ENCODE data around the gene INTS1. TPM values are rescaled to one million over a fixed set of nuclear protein-coding genes. Genes with fewer than 3 reads are reported as not detected.

INTS1 gene
- total and polyA plus RNA-seq, 2 of the 4 experiments (the other 2 are of a cell fraction): 9.3 to 40.1 TPM

DNA sequence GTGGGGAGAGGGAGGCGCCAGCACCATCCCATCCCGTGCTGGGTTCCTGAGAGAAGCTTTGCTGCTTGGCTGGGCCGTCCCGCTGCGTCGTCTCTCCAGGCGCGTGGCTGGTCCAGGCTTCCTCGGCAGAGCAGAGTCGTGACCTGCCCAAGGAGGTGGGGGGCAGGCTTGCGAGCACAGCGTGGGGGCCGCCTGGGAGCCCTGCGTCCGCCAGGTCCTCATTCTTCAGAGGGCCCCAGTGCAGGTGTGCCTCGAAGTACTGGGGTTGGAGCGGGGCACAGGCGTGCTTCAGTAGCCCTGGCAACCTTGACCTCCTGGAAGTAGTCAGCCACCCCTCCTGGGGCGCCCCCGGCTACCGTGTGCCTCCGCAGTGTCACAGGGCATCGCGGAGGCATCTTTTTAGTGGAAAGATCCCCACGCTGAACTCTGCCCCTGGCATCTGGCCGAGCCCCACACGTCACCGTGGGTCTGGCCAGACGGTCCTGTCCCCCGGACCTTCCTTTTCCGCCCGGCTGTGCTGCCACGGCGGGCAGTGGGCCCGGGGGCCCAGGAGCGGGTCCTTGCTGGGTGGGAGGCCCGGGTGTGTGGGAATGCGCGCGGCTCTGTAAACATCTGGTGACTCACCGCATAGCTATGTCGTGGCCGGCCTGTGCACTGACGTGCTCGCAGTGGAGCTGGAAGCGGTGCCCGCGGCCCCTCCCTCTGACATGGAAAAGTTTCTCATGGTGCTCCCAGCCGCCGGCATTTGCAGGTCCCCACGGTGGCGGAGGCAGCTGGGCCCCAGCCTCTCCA is 32.8 kb upstream of the INTS1 start (continued):
- TF ChIP-seq SMC3 (IDR thresholded peaks at IDR 0.05; ENCODE audit: low read depth, low read length) (no peak; the same call in 1 of the 2 replicates), MAZ (IDR thresholded peaks at IDR 0.05; ENCODE audit: borderline replicate concordance, low read depth, low read length) (peak; percentile 76; the same call in 1 of the 2 replicates)

DNA sequence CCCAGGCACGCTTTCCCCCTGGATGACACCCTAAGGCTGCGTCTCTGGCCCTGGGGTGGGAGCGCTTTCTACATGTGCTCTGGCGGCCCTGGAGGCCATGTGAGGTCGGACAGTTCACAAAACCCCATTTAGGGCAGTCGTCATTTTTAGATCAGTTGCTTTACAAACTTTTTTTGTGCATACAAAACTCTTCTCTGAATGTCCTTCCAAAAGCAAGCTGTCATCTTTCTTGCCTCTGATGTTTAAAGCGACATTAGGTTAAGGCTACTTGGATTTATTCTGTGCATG is 32.2 kb upstream of the INTS1 start:
- Histone ChIP-seq H3K56ac (ENCODE audit: extremely low read depth, insufficient read depth, low read length) (peak overlapping the region; percentile 86), H2BK15ac (ENCODE audit: low read depth, low read length) (peak overlapping the region; percentile 94; the same call in 2 of the 3 replicates), H3K36me3 (ENCODE audit: control insufficient read depth, insufficient read depth, low read length) (peaks cover 23% of the 10 kb centered on the region), H2BK20ac (ENCODE audit: low read depth, low read length) (peak overlapping the region; percentile 55), H3K27ac (ENCODE audit: insufficient read depth, low read length) (peak overlapping the region; percentile 81), H2AK9ac (replicated peaks; ENCODE audit: low read depth, low read length, poor library complexity) (peak overlapping the region; percentile 100), H4K5ac (ENCODE audit: low read depth, low read length) (peak overlapping the region; percentile 51), H3K14ac (replicated peaks; ENCODE audit: low read depth, low read length) (peak overlapping the region; percentile 81), H3K9ac (ENCODE audit: low read depth, low read length) (peak overlapping the region; percentile 45), H3K9me1 (ENCODE audit: insufficient read depth, low read length) (peaks cover 13% of the 10 kb centered on the region), H4K91ac (ENCODE audit: insufficient read depth, low read depth, low read length) (peak overlapping the region; percentile 95), H3K79me1 (ENCODE audit: low read depth in 1 of 2, low read length in 2 of 2) (peaks cover 0 to 67% of the 10 kb centered on the region in 2 experiments; a peak in 3 of 4 replicates), H3K23ac (ENCODE audit: low read depth, low read length) (peak overlapping the region; percentile 85), H2BK120ac (ENCODE audit: low read depth, low read length) (peak overlapping the region; percentile 94), H3K9me3 (ENCODE audit: control insufficient read depth, insufficient read depth, low read length) (no peaks in the 10 kb centered on the region), H3K4ac (ENCODE audit: low read depth, low read length) (peak overlapping the region; percentile 97), H3K4me1 (ENCODE audit: control insufficient read depth, insufficient read depth, low read length) (peaks cover 41% of the 10 kb centered on the region), H2AFZ (replicated peaks; ENCODE audit: low read length, poor library complexity) (peak overlapping the region; percentile 88), H3K4me3 (ENCODE audit: insufficient read depth, low read depth, low read length) (no peak overlapping the region), H2AK5ac (ENCODE audit: low read depth, low read length) (peak overlapping the region; percentile 92), H3K4me2 (ENCODE audit: low read depth, low read length) (peak overlapping the region; percentile 30), H4K20me1 (ENCODE audit: insufficient read depth, low read length) (peaks cover 51% of the 10 kb centered on the region), H4K8ac (ENCODE audit: low read depth in 2 of 2, low read length in 2 of 2) (peak overlapping the region; percentile 78 to 83), H3K27me3 (ENCODE audit: control insufficient read depth, insufficient read depth, low read length) (no peaks in the 10 kb centered on the region), H3K18ac (ENCODE audit: low read depth, low read length) (peak overlapping the region; percentile 83), H2BK5ac (ENCODE audit: low read depth, low read length, poor library complexity, severe bottlenecking) (peak overlapping the region; percentile 98)
- ATAC-seq (ENCODE audit: low read depth) (no peak), DNase-seq (no peak)
- in situ Hi-C loops (cut with MboI; ENCODE audit: low sequenced_read_pairs): no loop called here
- dilution Hi-C loops (cut with HindIII; ENCODE audit: low sequenced_read_pairs, unreplicated experiment): no loop called here
- no TSS peak for BruUV-seq (replicated peaks)
- TF ChIP-seq, protein P1, sequence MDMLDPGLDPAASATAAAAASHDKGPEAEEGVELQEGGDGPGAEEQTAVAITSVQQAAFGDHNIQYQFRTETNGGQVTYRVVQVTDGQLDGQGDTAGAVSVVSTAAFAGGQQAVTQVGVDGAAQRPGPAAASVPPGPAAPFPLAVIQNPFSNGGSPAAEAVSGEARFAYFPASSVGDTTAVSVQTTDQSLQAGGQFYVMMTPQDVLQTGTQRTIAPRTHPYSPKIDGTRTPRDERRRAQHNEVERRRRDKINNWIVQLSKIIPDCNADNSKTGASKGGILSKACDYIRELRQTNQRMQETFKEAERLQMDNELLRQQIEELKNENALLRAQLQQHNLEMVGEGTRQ (IDR thresholded peaks at IDR 0.05; ENCODE audit: low read depth, low read length): no peak
- peak; percentile 74; the same call in 1 of the 2 replicates for TF ChIP-seq CHD1 (IDR thresholded peaks at IDR 0.05; ENCODE audit: low read depth, low read length)
- intact Hi-C loops (cut with micrococcal nuclease): loop anchor here (2.0 to 5.0 kb wide), 2 partner anchors 34 kb away; partner anchors contain the start of genes INTS1 and PSMG3
- WGBS, 2 experiments (ENCODE audit: extremely low coverage in 2 of 2, insufficient read length in 1 of 2): 83% methylated on average over 4 of the region's 7 CpGs; no CpG with 5 or more reads in 1 of the 2 experiments
- ChIA-PET POLR2A (ENCODE audit: unreplicated experiment) (no interaction called here), CTCF (no interaction called here)

All from IMR-90 (cell line).